Islet precursor cell (in vitro differentiated cells): ENCODE measurements around the gene SUSD2.
A peak's percentile ranks its signal among the peaks of the same experiment; 100 is the strongest.
"Not testable (repeated sequence)": the region's sequence is repeated elsewhere in the genome, so short reads cannot be mapped to it uniquely, and the experiment has no call there.

ENCODE experiments used
- DNase-seq: peaks from one replicate; pipeline ENCODE4 v3.0.0-alpha.2; 2018

The SUSD2 gene

DNA sequence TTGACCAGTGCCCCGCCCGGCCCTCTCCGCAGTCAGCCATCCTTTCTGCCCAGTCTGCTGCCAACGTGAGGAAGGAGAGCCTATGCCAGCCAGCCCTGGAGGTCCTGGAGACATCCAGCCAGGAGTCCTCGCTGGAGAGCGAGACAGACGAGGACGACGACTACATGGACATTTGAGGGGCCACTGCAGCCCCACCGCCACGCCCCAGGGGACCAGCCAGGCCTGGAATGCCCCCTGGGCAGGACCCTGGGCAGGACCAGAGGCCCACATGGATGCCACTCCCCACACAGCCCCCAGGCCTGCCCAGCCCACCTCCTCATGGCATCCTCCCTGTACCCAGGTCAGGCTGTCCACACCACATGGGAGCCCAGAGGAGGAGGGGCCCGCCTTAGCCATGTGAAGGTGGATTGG, 3.3 kb upstream of the SUSD2 start:
- no peak for DNase-seq

DNA sequence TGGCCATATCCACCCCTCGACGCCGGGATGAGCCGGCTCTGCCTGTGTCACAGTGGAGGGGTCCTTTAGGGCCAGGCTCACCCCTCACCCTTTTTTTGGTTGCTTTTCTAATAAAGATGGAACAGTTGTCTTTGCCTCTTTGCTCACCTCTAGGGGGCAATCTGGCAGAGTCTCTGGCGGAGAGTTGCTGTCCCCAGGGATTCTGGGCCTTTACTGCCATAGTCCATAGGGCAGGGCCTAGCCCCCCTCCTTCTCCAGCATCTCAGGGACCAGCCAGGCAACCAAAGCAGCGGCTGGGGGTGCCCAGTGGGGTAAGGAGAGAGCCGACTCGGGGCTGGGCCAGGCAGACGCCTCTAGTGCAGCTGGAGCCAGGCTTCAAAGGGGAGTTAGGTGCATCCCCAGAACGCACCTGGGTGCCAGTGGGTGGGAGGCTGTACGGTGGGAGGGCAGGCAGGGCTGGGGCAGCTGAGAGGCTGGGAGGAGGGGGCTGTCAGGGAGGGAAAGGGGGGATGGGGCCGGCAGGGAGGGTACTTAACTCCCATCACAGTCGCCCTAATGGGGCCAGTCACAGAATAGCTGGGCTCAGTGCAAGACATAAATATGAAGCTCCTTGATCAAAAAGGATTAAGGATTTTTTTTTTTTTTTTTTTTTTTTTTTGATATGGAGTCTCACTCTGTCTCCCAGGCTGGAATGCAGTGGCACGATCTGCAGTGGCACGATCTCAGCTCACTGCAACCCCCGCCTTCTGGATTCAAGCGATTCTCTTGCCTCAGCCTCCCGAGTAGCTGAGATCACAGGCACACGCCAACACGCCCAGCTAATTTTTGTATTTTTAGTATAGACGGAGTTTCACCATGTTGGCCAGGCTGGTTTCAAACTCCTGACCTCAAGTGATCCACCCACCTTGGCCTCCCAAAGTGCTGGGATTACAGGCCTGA, 2.5 kb upstream of the SUSD2 start:
- no peak for DNase-seq

DNA sequence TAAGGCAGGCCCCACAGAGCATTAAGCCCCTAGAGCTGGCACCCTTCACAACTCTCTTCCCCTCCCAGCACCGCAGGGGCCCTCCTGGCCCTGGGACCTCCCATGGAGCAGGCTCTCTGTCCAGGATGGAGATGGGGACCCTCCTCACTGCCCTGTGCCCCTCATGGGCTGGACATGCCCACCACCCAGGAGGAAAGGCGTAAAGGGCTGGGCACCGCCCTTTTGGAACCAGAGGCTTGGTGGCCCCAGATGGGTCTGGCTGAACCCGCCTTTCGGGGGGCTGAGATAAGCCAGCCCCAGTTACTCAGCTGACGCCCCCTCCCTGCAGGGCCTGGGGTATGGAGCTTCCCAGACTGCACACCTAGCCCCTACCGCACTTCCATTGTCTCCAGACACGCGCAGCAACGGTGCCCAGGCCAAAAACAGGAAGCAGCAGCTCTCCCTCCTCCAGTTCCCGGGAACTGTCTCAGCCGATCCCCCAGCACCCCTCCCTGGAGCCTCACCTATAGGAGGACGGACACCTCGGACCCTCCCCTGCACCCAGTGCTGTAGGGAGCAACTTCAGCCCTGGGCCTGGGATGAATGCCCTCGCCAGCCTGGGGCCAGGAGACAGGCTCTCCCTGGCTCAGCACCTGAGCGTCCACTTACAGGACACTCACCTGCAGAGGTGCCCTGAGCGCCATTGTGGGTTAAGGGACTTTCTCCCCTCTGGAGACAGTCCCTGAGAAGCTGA, 1.6 kb upstream of the SUSD2 start:
- DNase-seq = no peak

DNA sequence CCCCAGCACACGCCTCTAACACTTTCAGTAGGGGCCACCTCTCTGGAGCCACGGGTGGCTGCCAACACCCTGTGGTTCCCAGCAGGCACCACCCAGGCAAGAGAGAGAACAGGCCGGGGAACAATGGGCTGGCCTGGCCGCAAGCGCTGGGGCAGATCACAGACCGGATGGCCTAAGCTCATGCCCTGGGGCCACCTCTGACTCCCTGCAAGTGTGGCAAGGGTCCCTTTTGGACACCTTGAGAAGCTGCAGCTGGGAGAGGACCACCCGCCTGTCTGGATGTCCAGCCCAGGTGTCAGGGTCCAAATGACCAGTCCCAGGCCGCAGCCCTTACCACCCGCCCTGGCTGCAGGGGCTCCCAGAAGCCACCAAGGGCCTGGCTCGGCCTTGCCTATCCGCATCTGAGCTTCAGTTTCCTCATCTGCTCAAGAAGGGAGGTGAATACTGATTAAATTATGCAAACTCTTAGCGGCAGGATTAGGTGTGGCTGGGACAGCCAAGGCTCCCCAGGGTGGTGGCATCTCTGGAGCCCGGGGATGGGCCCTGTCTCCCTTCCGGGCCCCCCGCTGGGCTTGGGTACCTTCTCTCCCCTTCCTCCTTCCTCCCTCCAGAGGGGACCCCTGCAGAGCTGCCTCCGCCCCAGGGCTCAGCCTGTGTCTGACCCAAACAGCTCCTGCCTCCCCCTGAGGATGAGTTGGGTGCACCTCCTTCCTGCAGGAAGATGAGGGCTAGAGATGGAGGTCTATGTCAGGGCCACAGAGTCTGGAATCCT, 785 bp upstream of the SUSD2 start:
- DNase-seq = no peak

DNA sequence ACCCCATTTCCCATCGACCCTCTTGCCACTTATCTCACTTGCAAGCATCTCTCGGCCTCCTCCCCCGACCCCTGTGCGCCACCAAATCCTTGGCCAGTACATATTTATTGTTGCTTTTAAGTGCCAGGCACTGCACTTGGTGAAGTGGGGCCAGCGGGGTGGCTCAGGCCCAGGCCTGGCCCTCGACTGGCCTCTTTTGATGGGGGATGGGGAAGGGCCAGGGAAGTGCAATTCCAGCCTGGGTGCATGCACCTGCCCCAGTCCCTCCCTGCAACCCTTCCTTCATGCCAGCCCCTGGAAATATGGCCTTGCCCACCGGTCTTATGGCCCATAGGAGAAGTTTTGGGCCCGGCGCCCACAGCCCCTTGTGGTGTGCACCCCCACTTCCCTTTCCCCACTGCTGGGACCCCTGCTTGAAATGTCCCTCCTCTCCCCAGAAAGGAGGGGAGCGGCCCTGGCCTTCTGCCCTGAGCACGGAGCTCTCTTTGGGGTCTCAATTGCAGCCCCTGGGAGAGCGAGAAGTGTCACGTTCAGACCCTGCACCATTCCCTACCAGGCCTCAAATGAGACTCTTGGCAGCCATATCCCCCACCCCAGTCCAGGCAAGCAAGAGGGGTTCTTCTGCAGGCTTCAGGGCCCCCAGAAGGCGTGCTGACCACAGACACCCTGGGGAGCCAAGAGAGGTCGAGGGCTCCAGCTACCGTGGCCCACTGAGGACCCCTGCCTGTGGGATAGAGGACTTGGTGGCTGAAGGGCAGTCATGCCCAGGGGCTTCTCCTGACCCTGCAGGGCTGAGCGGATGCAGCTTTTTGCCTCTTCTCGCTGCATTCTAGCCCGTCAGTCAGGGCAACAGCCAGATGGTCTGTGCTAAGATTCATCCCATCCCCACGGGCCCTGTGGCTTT, 961 bp downstream of the SUSD2 start:
- DNase-seq = no peak

DNA sequence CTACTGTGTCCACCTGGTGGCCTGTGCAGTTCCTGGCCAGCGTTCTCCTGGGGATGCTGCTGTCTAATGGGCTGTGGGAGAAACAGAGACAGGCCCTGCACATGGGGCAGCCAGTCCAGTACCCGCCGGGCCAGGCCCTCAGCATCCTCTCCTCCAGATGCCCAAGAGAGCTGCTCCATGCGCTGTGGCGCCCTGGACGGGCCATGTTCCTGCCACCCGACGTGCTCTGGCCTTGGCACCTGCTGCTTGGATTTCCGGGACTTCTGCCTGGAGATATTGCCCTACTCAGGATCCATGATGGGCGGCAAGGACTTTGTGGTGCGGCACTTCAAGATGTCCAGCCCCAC, 1.6 kb downstream of the SUSD2 start:
- not testable (repeated sequence) for DNase-seq

DNA sequence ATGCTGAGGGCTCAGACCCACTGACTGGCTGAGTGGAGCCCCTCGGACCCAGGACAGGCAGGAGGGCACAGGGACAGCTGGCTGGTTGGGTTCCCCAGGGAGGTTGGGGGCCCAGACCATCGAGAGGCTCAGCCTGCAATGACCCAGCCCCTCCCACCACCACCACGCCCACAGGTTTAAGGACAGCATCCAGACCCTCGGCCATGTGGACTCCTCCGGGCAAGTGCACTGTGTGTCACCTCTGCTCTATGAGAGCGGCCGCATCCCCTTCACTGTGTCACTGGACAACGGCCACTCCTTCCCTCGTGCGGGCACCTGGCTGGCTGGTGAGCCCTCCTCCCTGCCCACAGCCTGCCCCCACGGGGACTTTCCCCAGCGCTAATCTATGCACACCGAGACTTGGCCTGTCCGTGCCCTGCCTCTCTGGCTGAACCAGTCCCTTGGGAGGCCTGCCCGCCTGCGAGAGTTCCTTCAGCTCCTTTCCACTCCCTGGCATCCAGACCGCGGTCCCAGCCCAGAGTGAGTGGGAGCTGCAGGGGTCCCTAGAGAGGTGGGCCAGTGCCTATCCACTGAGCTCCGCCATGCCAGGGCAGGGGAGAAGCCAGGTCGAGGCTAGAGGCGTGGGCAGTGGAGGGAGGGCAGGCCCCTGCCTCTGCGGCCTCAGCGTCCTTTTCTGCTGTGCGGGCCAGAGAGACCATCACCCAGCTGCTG, 2.2 kb downstream of the SUSD2 start:
- no peak for DNase-seq

DNA sequence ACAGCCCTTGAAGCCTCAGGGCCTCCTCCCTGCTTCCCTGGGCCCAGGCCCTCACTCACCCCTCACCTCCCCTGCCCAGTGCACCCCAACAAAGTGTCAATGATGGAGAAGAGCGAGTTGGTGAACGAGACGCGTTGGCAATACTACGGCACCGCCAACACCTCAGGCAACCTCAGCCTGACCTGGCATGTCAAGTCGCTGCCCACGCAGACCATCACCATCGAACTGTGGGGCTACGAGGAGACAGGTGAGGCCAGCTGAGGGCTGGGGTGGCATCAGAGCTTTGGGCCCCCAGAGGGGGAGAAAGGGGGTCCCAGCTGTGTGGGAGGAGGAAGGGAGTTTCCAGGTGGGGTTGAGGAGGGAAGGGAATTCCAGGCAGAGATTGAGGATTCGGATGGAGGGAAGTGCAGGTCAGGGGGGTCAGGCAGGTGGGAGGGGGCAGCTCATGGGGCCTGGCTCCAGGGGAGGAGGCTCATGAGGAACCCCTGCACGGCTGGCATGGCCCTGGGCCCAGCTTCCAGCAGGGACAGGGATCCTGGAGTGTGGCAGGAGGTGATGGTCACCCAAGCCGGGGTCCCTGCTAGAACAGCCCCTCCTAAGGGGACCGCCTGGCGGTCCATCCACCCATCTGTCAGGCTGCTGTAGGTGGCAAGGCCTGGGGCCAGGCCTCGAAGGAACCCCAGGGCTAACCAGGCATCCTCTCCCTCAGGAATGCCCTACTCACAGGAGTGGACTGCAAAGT, 2.9 kb downstream of the SUSD2 start:
- DNase-seq = no peak

DNA sequence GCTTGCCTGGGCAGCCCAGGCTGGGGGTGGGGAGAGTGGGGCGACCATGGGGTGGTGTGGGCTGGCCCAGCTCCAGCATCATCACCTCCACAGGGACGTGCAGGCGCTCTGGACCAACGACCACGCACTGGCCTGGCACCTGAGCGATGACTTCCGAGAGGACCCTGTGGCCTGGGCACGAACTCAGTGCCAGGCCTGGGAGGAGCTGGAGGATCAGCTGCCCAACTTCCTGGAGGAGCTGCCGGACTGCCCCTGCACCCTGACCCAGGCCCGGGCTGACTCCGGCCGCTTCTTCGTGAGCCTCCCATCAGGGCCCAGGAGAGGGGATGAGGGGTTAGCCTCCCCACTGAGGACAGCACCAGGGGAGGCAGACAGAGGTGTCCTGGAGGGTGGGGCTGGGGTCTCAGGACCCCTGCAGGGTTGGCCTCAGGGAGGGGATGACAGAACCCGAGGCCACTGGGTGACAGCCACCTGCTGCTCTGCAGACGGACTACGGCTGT, 3.8 kb downstream of the SUSD2 start:
- DNase-seq = no peak

DNA sequence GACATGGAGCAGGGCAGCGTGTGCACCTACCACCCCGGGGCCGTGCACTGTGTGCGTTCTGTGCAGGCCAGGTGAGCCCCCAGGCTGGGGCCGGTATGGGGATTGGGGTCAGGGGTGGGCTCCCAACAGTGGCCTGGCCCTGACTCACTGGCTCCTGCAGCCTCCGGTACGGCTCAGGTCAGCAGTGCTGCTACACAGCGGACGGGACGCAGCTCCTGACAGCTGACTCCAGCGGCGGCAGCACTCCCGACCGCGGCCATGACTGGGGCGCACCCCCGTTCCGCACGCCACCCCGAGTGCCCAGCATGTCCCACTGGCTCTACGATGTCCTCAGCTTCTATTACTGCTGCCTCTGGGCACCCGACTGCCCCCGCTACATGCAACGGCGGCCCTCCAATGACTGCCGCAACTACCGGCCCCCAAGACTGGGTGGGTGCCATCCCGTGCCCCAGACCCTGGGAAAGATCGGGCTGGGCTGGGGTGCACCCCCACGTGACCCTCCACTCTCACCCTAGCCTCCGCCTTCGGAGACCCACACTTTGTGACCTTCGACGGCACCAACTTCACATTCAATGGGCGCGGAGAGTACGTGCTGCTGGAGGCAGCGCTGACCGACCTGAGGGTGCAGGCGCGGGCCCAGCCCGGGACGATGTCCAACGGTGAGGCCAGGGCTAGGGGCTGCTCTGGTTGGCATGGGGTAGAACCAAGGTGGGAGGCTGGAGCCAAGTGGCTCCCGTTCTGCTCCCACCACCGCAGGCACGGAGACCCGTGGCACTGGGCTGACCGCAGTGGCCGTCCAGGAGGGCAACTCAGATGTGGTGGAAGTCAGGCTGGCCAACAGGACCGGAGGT, 4.4 kb downstream of the SUSD2 start:
- no peak for DNase-seq

DNA sequence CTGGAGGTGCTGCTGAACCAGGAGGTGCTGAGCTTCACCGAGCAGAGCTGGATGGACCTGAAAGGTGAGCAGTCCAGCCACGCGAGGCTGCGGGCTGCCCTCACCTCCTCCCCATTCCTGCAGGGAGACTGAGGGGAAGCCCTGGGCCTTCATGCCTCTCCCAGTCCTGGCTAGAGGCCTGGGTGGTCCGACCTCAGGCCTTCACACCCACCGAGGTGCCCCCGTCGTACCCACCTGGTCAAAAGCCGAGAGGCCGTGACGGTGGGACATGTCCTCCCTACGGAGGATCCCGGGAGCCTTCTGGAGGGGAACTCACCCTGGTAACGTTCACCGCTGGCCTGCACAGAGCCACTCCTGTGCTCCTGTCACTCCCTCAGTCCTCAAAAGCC, 5.1 kb downstream of the SUSD2 start:
- no peak for DNase-seq

DNA sequence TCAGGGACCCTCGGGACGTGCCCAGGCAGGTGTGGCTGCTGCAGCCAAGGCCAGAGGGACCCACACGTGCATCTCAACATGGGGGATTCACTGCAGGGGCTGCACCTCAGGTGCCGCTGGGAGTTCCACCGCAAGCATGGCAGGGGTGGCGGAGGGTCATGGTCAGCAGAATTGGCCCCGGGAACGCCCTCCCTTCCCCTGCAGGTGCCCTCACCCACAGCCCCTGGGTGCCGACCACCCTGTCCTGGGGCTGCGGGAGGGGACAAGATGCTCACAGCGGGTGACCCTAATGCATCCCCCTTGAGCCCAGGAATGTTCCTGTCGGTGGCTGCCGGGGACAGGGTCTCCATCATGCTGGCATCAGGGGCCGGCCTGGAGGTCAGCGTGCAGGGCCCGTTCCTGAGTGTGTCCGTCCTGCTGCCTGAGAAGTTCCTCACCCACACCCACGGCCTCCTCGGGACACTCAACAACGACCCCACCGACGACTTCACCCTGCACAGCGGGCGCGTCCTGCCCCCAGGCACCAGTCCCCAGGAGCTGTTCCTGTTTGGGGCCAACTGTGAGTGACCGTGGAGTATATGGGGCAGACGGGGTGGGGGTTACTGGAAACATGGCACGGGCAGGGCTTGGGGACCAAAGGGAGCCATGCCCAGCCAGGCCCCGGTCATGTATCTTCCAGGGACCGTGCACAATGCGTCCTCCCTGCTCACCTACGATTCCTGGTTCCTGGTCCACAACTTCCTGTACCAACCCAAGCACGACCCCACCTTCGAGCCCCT, 5.8 kb downstream of the SUSD2 start:
- no peak for DNase-seq

DNA sequence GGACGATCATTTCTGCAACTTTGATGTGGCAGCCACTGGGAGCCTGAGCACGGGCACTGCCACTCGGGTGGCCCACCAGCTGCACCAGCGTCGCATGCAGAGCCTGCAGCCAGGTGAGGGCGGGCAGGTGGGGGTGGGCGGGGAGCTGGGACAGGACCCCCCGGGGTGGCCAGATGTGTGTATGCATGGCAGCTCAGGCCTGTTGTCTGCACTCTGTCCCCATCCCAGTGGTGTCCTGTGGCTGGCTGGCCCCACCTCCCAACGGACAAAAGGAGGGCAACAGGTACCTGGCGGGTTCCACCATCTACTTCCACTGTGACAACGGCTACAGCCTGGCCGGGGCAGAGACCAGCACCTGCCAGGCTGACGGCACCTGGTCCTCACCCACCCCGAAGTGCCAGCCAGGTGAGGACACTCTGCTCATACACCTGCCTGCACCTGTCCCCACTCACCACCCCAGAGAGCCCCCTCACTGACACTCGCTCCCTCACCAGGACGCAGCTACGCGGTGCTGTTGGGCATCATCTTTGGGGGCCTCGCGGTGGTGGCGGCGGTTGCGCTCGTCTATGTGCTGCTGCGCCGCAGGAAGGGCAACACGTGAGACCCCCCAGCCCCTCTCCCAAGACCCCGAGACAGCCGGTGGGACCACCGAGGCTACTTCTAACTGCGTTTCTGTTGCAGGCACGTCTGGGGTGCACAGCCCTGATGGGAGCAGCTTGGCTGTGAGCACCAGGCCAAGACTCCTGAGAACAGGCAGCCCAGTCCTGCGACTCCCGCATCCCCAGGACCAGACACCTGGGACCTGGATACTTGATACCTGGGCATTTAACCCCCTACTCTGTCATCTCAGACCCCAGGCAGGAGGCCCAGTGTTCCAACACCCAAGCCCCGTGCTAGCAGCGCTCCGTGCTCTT, 6.7 kb downstream of the SUSD2 start:
- no peak for DNase-seq

DNA sequence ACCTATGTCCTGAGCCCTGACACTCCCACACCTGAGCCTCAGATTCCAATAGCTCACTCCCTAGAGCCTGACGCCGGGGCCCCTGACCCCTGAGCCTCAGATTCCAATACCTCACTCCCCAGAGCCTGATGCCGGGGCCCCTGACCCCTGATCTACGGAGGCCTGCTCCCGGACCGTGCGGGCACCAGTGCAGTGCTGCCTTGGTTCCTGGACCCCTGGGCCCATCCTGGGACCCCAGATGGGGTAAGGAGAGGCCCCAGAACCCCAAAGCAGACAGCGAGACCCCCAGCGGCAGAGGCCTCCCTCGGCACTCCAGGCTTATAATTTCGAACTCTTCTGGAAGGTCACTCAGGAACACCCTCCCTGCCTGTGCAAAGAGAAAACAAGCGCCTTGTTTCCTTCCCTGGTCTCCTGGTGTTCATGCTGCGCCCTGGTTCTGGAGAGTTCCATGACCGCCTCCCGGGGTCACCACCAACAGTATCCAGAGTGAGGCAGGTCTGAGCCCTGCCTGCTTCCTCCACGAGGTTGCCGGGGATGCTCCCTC, 7.5 kb downstream of the SUSD2 start:
- no peak for DNase-seq

DNA sequence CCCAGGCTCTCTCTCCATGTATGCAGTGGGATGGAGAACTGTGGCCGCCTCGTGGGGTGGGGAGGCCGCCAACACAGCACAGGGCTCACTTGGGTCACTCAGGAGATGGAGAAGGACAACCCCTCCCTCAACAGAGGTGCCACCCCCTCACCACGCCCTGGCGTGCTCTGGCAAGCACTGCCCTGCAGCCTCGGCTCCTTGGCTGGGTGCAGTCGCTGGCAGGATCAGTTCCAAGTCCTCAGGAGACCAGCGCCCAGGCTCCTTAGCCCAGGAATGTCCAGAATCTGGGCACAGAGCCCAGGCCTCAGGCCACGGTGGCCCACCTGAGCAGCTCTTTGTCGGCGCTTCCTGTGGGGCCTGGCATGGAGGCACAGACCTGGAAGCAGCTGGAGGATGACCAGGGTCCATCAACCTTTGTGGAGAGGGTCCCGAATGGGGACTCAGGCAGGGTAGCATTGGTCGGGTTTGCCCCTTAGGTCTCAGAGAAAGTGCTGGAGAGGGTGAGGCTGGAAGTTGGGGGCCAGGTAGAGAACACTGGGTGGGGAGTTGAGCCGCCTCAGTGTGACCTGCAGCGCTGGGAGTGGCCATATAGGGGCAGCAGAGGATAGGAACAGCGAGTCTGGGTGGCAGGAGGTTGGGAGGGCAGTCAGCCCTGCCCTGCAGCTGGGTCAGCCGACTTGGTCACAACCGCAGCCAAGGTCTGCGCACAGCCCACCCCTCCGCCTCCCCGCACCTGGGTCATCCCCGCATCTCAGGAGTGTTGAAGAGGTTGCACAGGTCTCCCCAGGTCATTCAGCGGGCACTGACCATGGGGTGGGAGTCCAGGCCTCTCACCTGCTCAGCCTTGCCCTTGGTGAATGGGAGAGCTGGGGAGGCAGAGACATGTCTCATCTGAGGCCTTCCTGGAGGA, 8.2 kb downstream of the SUSD2 start:
- peak; percentile 88 for DNase-seq

DNA sequence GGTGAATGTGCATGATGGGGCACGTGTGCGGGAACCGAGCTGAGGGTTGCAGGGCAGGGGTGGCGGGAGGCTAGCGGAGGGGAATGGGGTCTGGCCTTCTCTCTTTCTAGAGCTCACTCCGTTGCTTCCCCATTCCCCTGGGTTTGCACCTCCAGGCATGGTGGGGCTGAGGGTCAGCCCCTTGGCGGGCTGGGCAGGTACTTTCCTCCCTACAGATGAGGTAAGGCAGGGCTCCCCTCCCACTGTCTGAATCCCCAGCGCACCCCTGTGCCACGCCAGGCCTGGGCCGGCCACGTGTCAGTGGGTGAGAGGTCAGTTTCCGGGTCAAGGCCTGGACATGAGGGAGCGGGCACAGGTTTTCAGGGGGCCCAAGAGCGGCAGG, 8.9 kb downstream of the SUSD2 start:
- DNase-seq = no peak
